Kidney (tissue), 14 donors: ENCODE measurements around the gene IGFALS. TPM values are rescaled to one million over a fixed set of nuclear protein-coding genes. Genes with fewer than 3 reads are reported as not detected.

ENCODE experiments used
- DNase-seq, 5 donors: peaks; one replicate each; pipeline ENCODE4 v3.0.0-alpha.2; 2013 to 2020
- FAIRE-seq: peaks from 2 replicates; lab custom pipeline; 2012; peaks lifted over from hg19 to GRCh38; lab: Jason Lieb, UNC
- H3K27ac ChIP-seq, 2 donors: one replicate each; pipeline ENCODE4 v1.7.0; 2013; ENCODE audit warnings: low read depth in 2 of 2, low read length in 2 of 2, inconsistent platforms in 1 of 2
- H3K27me3 ChIP-seq: one replicate; pipeline ENCODE4 v1.7.1; 2013; ENCODE audit warnings: low read length, inconsistent platforms; ENCODE audit not compliant: control insufficient read depth, insufficient read depth
- H3K36me3 ChIP-seq, 3 donors: one replicate each; pipeline versions ENCODE4 v1.7.0 to v1.7.1; 2013; ENCODE audit warnings: low read length in 3 of 3, control low read depth in 1 of 3, inconsistent platforms in 1 of 3; ENCODE audit not compliant: insufficient read depth in 3 of 3, control insufficient read depth in 2 of 3
- H3K4me1 ChIP-seq, 3 donors: one replicate each; pipeline versions ENCODE4 v1.7.0 to v1.7.1; 2013; ENCODE audit warnings: low read length in 3 of 3, inconsistent platforms in 1 of 3, low read depth in 1 of 3; ENCODE audit not compliant: control insufficient read depth in 2 of 3, insufficient read depth in 2 of 3
- H3K4me3 ChIP-seq, 3 donors: one replicate each; pipeline versions ENCODE4 v1.7.0 to v1.8.1; 2013; ENCODE audit warnings: low read length in 3 of 3, control low read depth in 1 of 3, inconsistent platforms in 1 of 3
- H3K9ac ChIP-seq, 3 donors: one replicate each; pipeline versions ENCODE4 v1.7.0 to v1.7.1; 2013; ENCODE audit warnings: low read length in 3 of 3, control low read depth in 1 of 3, inconsistent platforms in 1 of 3
- H3K9me3 ChIP-seq, 3 donors: one replicate each; pipeline versions ENCODE4 v1.7.0 to v1.7.1; 2013; ENCODE audit warnings: low read length in 3 of 3, control low read depth in 1 of 3, inconsistent platforms in 1 of 3; ENCODE audit not compliant: control insufficient read depth in 2 of 3, insufficient read depth in 1 of 3
- intact Hi-C: fragments of 100-400 bp; cut with DNase I; formaldehyde crosslinking; loops from one replicate; pipeline ENCODE4 v1.11.1; 2022
- polyA plus RNA-seq: library from polyadenylated mRNA; stranded (reverse); fragments of 350-450 nt; fragmentation: Illumina TruSeq; extraction: RNeasy Lipid Tissue Mini Kit (QIAGEN cat#74804); gene quantifications from one replicate; pipeline ENCODE4 v1.2.3, GENCODE V29; 2014; ENCODE audit warnings: low read depth, low replicate concordance; ENCODE audit not compliant: insufficient read depth
- total RNA-seq: library from RNA; stranded (reverse); fragmentation: NEBNext Ultra II Directional; extraction: Animal tissue kit (Norgen Biotek cat#: 25700); gene quantifications from one replicate; pipeline ENCODE4 v1.2.1, GENCODE V29; 2021
- TF ChIP-seq, protein P1 (sequence below): IDR thresholded peaks from 3 replicates; pipeline ENCODE4 v1.5.1; 2012; ENCODE audit warnings: mild to moderate bottlenecking, moderate library complexity, borderline replicate concordance; ENCODE audit not compliant: insufficient read depth; ENCODE audit errors: extremely low read depth
- donor health status: control.
- donor health status: control.
- donor health status: control.
- donor health status: control.
- donor health status: control.
- donor health status: DM: yes; HTN: yes; CAD: no.
- donor health status: Normal renal cell carcinoma (clear cell type).

Gene IGFALS
- total and polyA plus RNA-seq, 2 donors from 2014 or later, result 1.4 to 2.9 TPM

DNA sequence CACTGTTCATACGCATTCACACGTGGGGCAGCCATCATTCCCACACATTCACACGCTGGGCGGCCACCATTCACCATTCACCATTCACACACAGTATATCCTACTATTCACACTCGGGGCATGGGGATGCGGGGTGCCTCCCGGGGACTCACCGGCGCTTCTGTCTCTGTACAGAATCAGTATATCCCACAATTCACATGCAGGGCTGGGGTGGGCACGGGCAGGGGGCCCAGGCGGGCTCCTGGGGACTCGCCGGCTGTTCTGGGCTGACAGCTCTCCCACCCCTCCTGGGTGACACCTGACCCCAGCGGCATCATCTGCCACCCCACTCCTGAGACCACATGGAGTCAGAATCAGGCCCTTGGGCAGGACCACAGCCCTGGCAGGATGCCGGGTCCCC, 31.8 kb downstream of the IGFALS start:
- Histone ChIP-seq H3K36me3 (peaks cover 0 to 14% (median 6%) of the 10 kb centered on the region in 3 donors), H3K4me3 (no peak overlapping the region), H3K9ac (no peak overlapping the region), H3K4me1 (no peaks in the 10 kb centered on the region), H3K27me3 (no peaks in the 10 kb centered on the region), H3K9me3 (no peaks in the 10 kb centered on the region), H3K27ac (no peak overlapping the region)
- no peak for DNase-seq
- intact Hi-C loops, result no loop called here
- TF ChIP-seq, protein P1, sequence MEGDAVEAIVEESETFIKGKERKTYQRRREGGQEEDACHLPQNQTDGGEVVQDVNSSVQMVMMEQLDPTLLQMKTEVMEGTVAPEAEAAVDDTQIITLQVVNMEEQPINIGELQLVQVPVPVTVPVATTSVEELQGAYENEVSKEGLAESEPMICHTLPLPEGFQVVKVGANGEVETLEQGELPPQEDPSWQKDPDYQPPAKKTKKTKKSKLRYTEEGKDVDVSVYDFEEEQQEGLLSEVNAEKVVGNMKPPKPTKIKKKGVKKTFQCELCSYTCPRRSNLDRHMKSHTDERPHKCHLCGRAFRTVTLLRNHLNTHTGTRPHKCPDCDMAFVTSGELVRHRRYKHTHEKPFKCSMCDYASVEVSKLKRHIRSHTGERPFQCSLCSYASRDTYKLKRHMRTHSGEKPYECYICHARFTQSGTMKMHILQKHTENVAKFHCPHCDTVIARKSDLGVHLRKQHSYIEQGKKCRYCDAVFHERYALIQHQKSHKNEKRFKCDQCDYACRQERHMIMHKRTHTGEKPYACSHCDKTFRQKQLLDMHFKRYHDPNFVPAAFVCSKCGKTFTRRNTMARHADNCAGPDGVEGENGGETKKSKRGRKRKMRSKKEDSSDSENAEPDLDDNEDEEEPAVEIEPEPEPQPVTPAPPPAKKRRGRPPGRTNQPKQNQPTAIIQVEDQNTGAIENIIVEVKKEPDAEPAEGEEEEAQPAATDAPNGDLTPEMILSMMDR, result no peak
- no peak for FAIRE-seq

DNA sequence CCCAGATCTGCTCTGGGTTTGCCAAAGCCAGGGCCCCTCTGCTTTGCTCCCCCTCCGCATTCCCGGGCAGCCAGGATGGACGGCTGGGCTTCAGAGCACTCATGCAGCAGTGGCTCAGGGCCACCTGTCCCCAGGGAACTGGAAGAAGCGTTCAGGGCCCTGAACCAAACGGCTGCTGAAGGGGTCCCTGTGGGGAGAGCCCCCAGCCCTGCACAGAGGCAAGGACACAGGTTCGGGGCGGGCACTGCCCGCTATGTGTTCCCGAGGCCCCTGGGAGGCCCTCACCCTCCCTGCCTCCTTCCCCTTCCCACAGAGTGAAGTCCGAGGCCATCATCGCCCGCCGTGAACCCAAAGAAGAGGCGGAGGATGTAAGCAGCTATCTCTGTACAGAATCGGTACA, 32.6 kb downstream of the IGFALS start:
- intact Hi-C loops, result no loop called here
- Histone ChIP-seq H3K9ac (no peak overlapping the region), H3K9me3 (no peaks in the 10 kb centered on the region), H3K36me3 (peaks cover 0 to 14% (median 6%) of the 10 kb centered on the region in 3 donors), H3K27me3 (no peaks in the 10 kb centered on the region), H3K4me3 (no peak overlapping the region), H3K27ac (no peak overlapping the region), H3K4me1 (no peaks in the 10 kb centered on the region)
- DNase-seq (no peak), FAIRE-seq (no peak)
- TF ChIP-seq, protein P1, result no peak

DNA sequence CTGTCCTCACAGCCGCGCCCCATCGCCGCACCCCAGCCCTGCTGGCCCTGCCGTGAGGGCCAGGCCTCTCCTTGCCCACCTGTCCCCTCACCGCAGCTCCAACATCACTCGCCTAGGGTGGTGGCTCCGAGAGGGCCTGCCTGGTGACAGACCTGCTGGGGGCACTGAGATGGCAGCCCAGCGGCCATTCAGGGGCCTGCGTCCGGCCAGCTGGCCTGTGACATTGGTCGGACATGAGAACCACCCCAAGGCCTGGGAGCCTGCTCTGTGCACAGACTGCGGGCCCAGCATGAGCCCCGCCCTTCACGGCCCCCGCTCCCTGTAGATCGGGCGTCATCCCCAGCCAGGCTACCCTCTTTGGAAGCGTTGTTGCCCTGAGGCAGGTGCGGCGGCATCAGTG, 34.0 kb downstream of the IGFALS start:
- TF ChIP-seq, protein P1, result no peak
- intact Hi-C loops, result no loop called here
- no peaks in the 10 kb centered on the region for H3K4me1 ChIP-seq
- no peak for FAIRE-seq
- H3K36me3 ChIP-seq, result peaks cover 0 to 7% (median 6%) of the 10 kb centered on the region in 3 donors
- no peaks in the 10 kb centered on the region for H3K27me3 ChIP-seq
- no peak overlapping the region for H3K9ac ChIP-seq
- DNase-seq, result no peak
- H3K9me3 ChIP-seq, result no peaks in the 10 kb centered on the region
- no peak overlapping the region for H3K4me3 ChIP-seq
- no peak overlapping the region for H3K27ac ChIP-seq

DNA sequence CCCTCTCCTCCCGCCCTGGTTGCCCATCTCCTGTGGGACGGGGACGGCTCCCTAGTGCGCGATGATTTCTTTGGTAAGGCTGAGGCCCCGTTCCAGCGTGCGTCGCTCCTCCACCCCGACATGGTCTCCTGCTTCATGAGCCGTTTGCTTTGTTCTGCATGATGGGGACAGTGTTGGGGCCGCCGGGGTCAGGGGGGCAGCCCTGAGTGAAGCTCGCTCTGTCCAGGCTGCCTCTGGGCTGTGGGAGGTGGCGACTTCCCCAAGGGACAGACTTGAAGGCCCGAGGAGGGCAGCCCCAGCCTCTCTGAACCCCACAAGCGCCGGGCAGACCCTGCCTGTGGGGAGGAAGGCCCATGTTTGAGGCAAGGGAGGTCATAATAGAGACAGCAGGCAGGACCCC, 34.6 kb downstream of the IGFALS start:
- no peak for DNase-seq
- no peak overlapping the region for H3K9ac ChIP-seq

More for the DNA sequence above, 34.6 kb downstream of the IGFALS start:
- no peak for FAIRE-seq
- peaks cover 0 to 7% (median 6%) of the 10 kb centered on the region in 3 donors for H3K36me3 ChIP-seq
- no peaks in the 10 kb centered on the region for H3K4me1 ChIP-seq
- intact Hi-C loops, result no loop called here
- no peaks in the 10 kb centered on the region for H3K9me3 ChIP-seq
- no peaks in the 10 kb centered on the region for H3K27me3 ChIP-seq
- H3K27ac ChIP-seq, result no peak overlapping the region
- no peak overlapping the region for H3K4me3 ChIP-seq
- TF ChIP-seq, protein P1, result no peak
